ENCODE data around the gene FGF18.

Gene FGF18

GRCh38 chr5:171438738-171439137 is 19.3 kb downstream of the FGF18 start:
- H3K4me3 ChIP-seq (ENCODE audit: insufficient read depth, low read depth, low read length, poor library complexity, severe bottlenecking), result no peak overlapping the region
- no peaks in the 10 kb centered on the region for H3K27me3 ChIP-seq (replicated peaks; ENCODE audit: control insufficient read depth, insufficient read depth, low read length, poor library complexity, severe bottlenecking)
- no peak for DNase-seq
- H3K36me3 ChIP-seq (ENCODE audit: control insufficient read depth, insufficient read depth, low read length), result no peaks in the 10 kb centered on the region
- H3K9me3 ChIP-seq (ENCODE audit: control insufficient read depth, low read length), result no peaks in the 10 kb centered on the region
- no peaks in the 10 kb centered on the region for H3K4me1 ChIP-seq (ENCODE audit: control insufficient read depth, insufficient read depth, low read length, poor library complexity, severe bottlenecking)
- no peak overlapping the region for H3K27ac ChIP-seq (ENCODE audit: insufficient read depth, low read length, poor library complexity, severe bottlenecking)

- no peaks in the 10 kb centered on the region for H3K9me3 ChIP-seq (ENCODE audit: control insufficient read depth, low read length)
Measured at GRCh38 chr5:171441246-171441791, 21.9 kb downstream of the FGF18 start.

GRCh38 chr5:171442287-171443042 is 23.0 kb downstream of the FGF18 start:
- H3K36me3 ChIP-seq (ENCODE audit: control insufficient read depth, insufficient read depth, low read length), result no peaks in the 10 kb centered on the region
- no peaks in the 10 kb centered on the region for H3K27me3 ChIP-seq (replicated peaks; ENCODE audit: control insufficient read depth, insufficient read depth, low read length, poor library complexity, severe bottlenecking)
- H3K4me3 ChIP-seq (ENCODE audit: insufficient read depth, low read depth, low read length, poor library complexity, severe bottlenecking), result no peak overlapping the region
- H3K9me3 ChIP-seq (ENCODE audit: control insufficient read depth, low read length), result no peaks in the 10 kb centered on the region
- no peak for DNase-seq
- H3K27ac ChIP-seq (ENCODE audit: insufficient read depth, low read length, poor library complexity, severe bottlenecking), result no peak overlapping the region
- H3K4me1 ChIP-seq (ENCODE audit: control insufficient read depth, insufficient read depth, low read length, poor library complexity, severe bottlenecking), result no peaks in the 10 kb centered on the region

More at GRCh38 chr5:171441246-171441791, 21.9 kb downstream of the FGF18 start:
- H3K27ac ChIP-seq (ENCODE audit: insufficient read depth, low read length, poor library complexity, severe bottlenecking), result no peak overlapping the region
- DNase-seq, result no peak
- H3K4me1 ChIP-seq (ENCODE audit: control insufficient read depth, insufficient read depth, low read length, poor library complexity, severe bottlenecking), result no peaks in the 10 kb centered on the region
- H3K36me3 ChIP-seq (ENCODE audit: control insufficient read depth, insufficient read depth, low read length), result no peaks in the 10 kb centered on the region
- no peaks in the 10 kb centered on the region for H3K27me3 ChIP-seq (replicated peaks; ENCODE audit: control insufficient read depth, insufficient read depth, low read length, poor library complexity, severe bottlenecking)
- no peak overlapping the region for H3K4me3 ChIP-seq (ENCODE audit: insufficient read depth, low read depth, low read length, poor library complexity, severe bottlenecking)

- no peaks in the 10 kb centered on the region for H3K4me1 ChIP-seq (ENCODE audit: control insufficient read depth, insufficient read depth, low read length, poor library complexity, severe bottlenecking)
- DNase-seq, result no peak
- no peak overlapping the region for H3K27ac ChIP-seq (ENCODE audit: insufficient read depth, low read length, poor library complexity, severe bottlenecking)
- no peaks in the 10 kb centered on the region for H3K36me3 ChIP-seq (ENCODE audit: control insufficient read depth, insufficient read depth, low read length)
- no peaks in the 10 kb centered on the region for H3K27me3 ChIP-seq (replicated peaks; ENCODE audit: control insufficient read depth, insufficient read depth, low read length, poor library complexity, severe bottlenecking)
- no peaks in the 10 kb centered on the region for H3K9me3 ChIP-seq (ENCODE audit: control insufficient read depth, low read length)
- H3K4me3 ChIP-seq (ENCODE audit: insufficient read depth, low read depth, low read length, poor library complexity, severe bottlenecking), result no peak overlapping the region
Measured at GRCh38 chr5:171444582-171444981, 25.1 kb downstream of the FGF18 start.

- H3K27me3 ChIP-seq (replicated peaks; ENCODE audit: control insufficient read depth, insufficient read depth, low read length, poor library complexity, severe bottlenecking), result no peaks in the 10 kb centered on the region
- no peak overlapping the region for H3K27ac ChIP-seq (ENCODE audit: insufficient read depth, low read length, poor library complexity, severe bottlenecking)
- no peak for DNase-seq
- H3K4me1 ChIP-seq (ENCODE audit: control insufficient read depth, insufficient read depth, low read length, poor library complexity, severe bottlenecking), result no peaks in the 10 kb centered on the region
- no peak overlapping the region for H3K4me3 ChIP-seq (ENCODE audit: insufficient read depth, low read depth, low read length, poor library complexity, severe bottlenecking)
- no peaks in the 10 kb centered on the region for H3K9me3 ChIP-seq (ENCODE audit: control insufficient read depth, low read length)
- no peaks in the 10 kb centered on the region for H3K36me3 ChIP-seq (ENCODE audit: control insufficient read depth, insufficient read depth, low read length)
Measured at GRCh38 chr5:171445644-171446516, 26.4 kb downstream of the FGF18 start.

GRCh38 chr5:171447226-171447625 is 27.8 kb downstream of the FGF18 start:
- H3K36me3 ChIP-seq (ENCODE audit: control insufficient read depth, insufficient read depth, low read length), result no peaks in the 10 kb centered on the region
- H3K4me1 ChIP-seq (ENCODE audit: control insufficient read depth, insufficient read depth, low read length, poor library complexity, severe bottlenecking), result peaks cover 2% of the 10 kb centered on the region
- H3K9me3 ChIP-seq (ENCODE audit: control insufficient read depth, low read length), result no peaks in the 10 kb centered on the region
- DNase-seq, result no peak
- H3K4me3 ChIP-seq (ENCODE audit: insufficient read depth, low read depth, low read length, poor library complexity, severe bottlenecking), result no peak overlapping the region
- no peak overlapping the region for H3K27ac ChIP-seq (ENCODE audit: insufficient read depth, low read length, poor library complexity, severe bottlenecking)
- H3K27me3 ChIP-seq (replicated peaks; ENCODE audit: control insufficient read depth, insufficient read depth, low read length, poor library complexity, severe bottlenecking), result peaks cover 8% of the 10 kb centered on the region

- peaks cover 8% of the 10 kb centered on the region for H3K27me3 ChIP-seq (replicated peaks; ENCODE audit: control insufficient read depth, insufficient read depth, low read length, poor library complexity, severe bottlenecking)
- DNase-seq, result no peak
- H3K4me3 ChIP-seq (ENCODE audit: insufficient read depth, low read depth, low read length, poor library complexity, severe bottlenecking), result no peak overlapping the region
Measured at GRCh38 chr5:171449426-171449825, 30.0 kb downstream of the FGF18 start.

GRCh38 chr5:171450423-171451331 is 31.2 kb downstream of the FGF18 start:
- no peak overlapping the region for H3K27ac ChIP-seq (ENCODE audit: insufficient read depth, low read length, poor library complexity, severe bottlenecking)
- H3K36me3 ChIP-seq (ENCODE audit: control insufficient read depth, insufficient read depth, low read length), result no peaks in the 10 kb centered on the region
- peaks cover 8% of the 10 kb centered on the region for H3K27me3 ChIP-seq (replicated peaks; ENCODE audit: control insufficient read depth, insufficient read depth, low read length, poor library complexity, severe bottlenecking)
- H3K4me1 ChIP-seq (ENCODE audit: control insufficient read depth, insufficient read depth, low read length, poor library complexity, severe bottlenecking), result peaks cover 2% of the 10 kb centered on the region
- DNase-seq, result no peak
- H3K9me3 ChIP-seq (ENCODE audit: control insufficient read depth, low read length), result no peaks in the 10 kb centered on the region
- H3K4me3 ChIP-seq (ENCODE audit: insufficient read depth, low read depth, low read length, poor library complexity, severe bottlenecking), result no peak overlapping the region

More at GRCh38 chr5:171449426-171449825, 30.0 kb downstream of the FGF18 start:
- H3K4me1 ChIP-seq (ENCODE audit: control insufficient read depth, insufficient read depth, low read length, poor library complexity, severe bottlenecking), result peaks cover 2% of the 10 kb centered on the region
- H3K27ac ChIP-seq (ENCODE audit: insufficient read depth, low read length, poor library complexity, severe bottlenecking), result no peak overlapping the region
- no peaks in the 10 kb centered on the region for H3K36me3 ChIP-seq (ENCODE audit: control insufficient read depth, insufficient read depth, low read length)
- no peaks in the 10 kb centered on the region for H3K9me3 ChIP-seq (ENCODE audit: control insufficient read depth, low read length)

- Histone ChIP-seq H3K36me3 (ENCODE audit: control insufficient read depth, insufficient read depth, low read length) (no peaks in the 10 kb centered on the region), H3K4me1 (ENCODE audit: control insufficient read depth, insufficient read depth, low read length, poor library complexity, severe bottlenecking) (peaks cover 2% of the 10 kb centered on the region), H3K4me3 (ENCODE audit: insufficient read depth, low read depth, low read length, poor library complexity, severe bottlenecking) (no peak overlapping the region), H3K27me3 (replicated peaks; ENCODE audit: control insufficient read depth, insufficient read depth, low read length, poor library complexity, severe bottlenecking) (peaks cover 8% of the 10 kb centered on the region), H3K9me3 (ENCODE audit: control insufficient read depth, low read length) (no peaks in the 10 kb centered on the region), H3K27ac (ENCODE audit: insufficient read depth, low read length, poor library complexity, severe bottlenecking) (no peak overlapping the region)
- no peak for DNase-seq
Measured at GRCh38 chr5:171451421-171451820, 32.0 kb downstream of the FGF18 start.
